Posterior vena cava (tissue), 2 donors: ENCODE data around the gene RHCE. TPM values are rescaled to one million over a fixed set of nuclear protein-coding genes. Genes with fewer than 3 reads are reported as not detected.
"Not testable (repeated sequence)": the region's sequence is repeated elsewhere in the genome, so short reads cannot be mapped to it uniquely, and the experiment has no call there.

ENCODE experiments used
- DNase-seq: peaks from one replicate; pipeline ENCODE4 v3.0.0-alpha.2; 2020; ENCODE audit warnings: low spot score
- intact Hi-C, 2 donors: fragments of 100-400 bp; cut with DNase I; formaldehyde crosslinking; loops; one replicate each; pipeline versions ENCODE4 v1.14.1 to v1.14.2; 2022 to 2023
- total RNA-seq, 2 donors: library from RNA; stranded (reverse); fragmentation: NEBNext Ultra II Directional; extraction: Animal tissue kit (Norgen Biotek cat#: 25700); gene quantifications; one replicate each; pipeline ENCODE4 v1.2.1, GENCODE V29; 2021
- donor health status: DM: yes; HTN: yes; CAD: no.
- donor health status: DM: yes; HTN: yes; CAD: no.

The RHCE gene
- total RNA-seq, 2 donors from 2014 or later, result not detected

- intact Hi-C loops, result no loop called here
- DNase-seq, result no peak
These were observed 59.7 kb downstream of the RHCE start for GRCh38 chr1:25360596-25361581.

- intact Hi-C loops, result no loop called here
- no peak for DNase-seq
These were observed 63.8 kb downstream of the RHCE start for GRCh38 chr1:25356848-25357247.

GRCh38 chr1:25356441-25356840 is 64.2 kb downstream of the RHCE start:
- intact Hi-C loops, result no loop called here
- no peak for DNase-seq

- intact Hi-C loops, result no loop called here
- DNase-seq, result no peak
These were observed 64.7 kb downstream of the RHCE start for GRCh38 chr1:25355841-25356395.

- DNase-seq, result no peak
These were observed 71.0 kb downstream of the RHCE start for GRCh38 chr1:25349606-25350005.

GRCh38 chr1:25347556-25347955 is 73.1 kb downstream of the RHCE start:
- intact Hi-C loops, result no loop called here
- DNase-seq, result no peak

More at GRCh38 chr1:25349606-25350005, 71.0 kb downstream of the RHCE start:
- intact Hi-C loops, result no loop called here

GRCh38 chr1:25343872-25344271 is 76.8 kb downstream of the RHCE start:
- no peak for DNase-seq
- intact Hi-C loops, result no loop called here

GRCh38 chr1:25342846-25343245 is 77.8 kb downstream of the RHCE start:
- DNase-seq, result no peak

GRCh38 chr1:25341746-25342145 is 78.9 kb downstream of the RHCE start:
- no peak for DNase-seq
- intact Hi-C loops, result loop anchor here in 1 of 2 donors (1.0 kb wide), 1 partner anchor 11 kb away; no protein-coding TSS in a partner anchor

More at GRCh38 chr1:25342846-25343245, 77.8 kb downstream of the RHCE start:
- intact Hi-C loops, result loop anchor here in 1 of 2 donors (1.0 kb wide), 1 partner anchor 9 kb away; no protein-coding TSS in a partner anchor

- intact Hi-C loops, result no loop called here
- no peak for DNase-seq
These were observed 81.6 kb downstream of the RHCE start for GRCh38 chr1:25338986-25339385.

- intact Hi-C loops, result no loop called here
These were observed 82.2 kb downstream of the RHCE start, which contains the start of gene TMEM50A for GRCh38 chr1:25338188-25338981. Gene TMEM50A (plus strand): TSS chr1:25338334. CDS start chr1:25340487, 2,153 bp downstream.

GRCh38 chr1:25337483-25338187 is 83.0 kb downstream of the RHCE start:
- intact Hi-C loops, DNase-seq: not testable (repeated sequence)

More at GRCh38 chr1:25338188-25338981, 82.2 kb downstream of the RHCE start, which contains the start of gene TMEM50A:
- peak; percentile 98 for DNase-seq

GRCh38 chr1:25336922-25337354 is 83.7 kb downstream of the RHCE start:
- intact Hi-C loops, result not testable (repeated sequence)
- peak; percentile 83 for DNase-seq

- intact Hi-C loops, DNase-seq: not testable (repeated sequence)
These were observed 90.7 kb downstream of the RHCE start for GRCh38 chr1:25329950-25330349.

- intact Hi-C loops, DNase-seq: not testable (repeated sequence)
These were observed 91.3 kb downstream of the RHCE start for GRCh38 chr1:25329336-25329735.

- DNase-seq, intact Hi-C loops: not testable (repeated sequence)
These were observed 91.8 kb downstream of the RHCE start for GRCh38 chr1:25328791-25329185.

- DNase-seq, intact Hi-C loops: not testable (repeated sequence)
These were observed 92.5 kb downstream of the RHCE start for GRCh38 chr1:25327864-25328790.

GRCh38 chr1:25324407-25324806 is 96.2 kb downstream of the RHCE start:
- DNase-seq, intact Hi-C loops: not testable (repeated sequence)
